Endothelial cell (in vitro differentiated cells): ENCODE results near the gene FAM229B. TPM values are rescaled to one million over a fixed set of nuclear protein-coding genes. Genes with fewer than 3 reads are reported as not detected.

Experiments used
- DNase-seq: peaks from one replicate; pipeline ENCODE4 v3.0.0; 2021; ENCODE audit warnings: low spot score
- H3K27ac Mint-ChIP-seq: one replicate; pipeline ENCODE4 v1.8.0; 2021; ENCODE audit warnings: mixed read lengths, inconsistent platforms; ENCODE audit not compliant: unreplicated experiment
- H3K27me3 Mint-ChIP-seq: one replicate; pipeline ENCODE4 v1.8.0; 2021; ENCODE audit warnings: mild to moderate bottlenecking, moderate library complexity, mixed read lengths, inconsistent platforms; ENCODE audit not compliant: unreplicated experiment
- H3K36me3 Mint-ChIP-seq: one replicate; pipeline ENCODE4 v1.8.0; 2021; ENCODE audit warnings: mild to moderate bottlenecking, low read depth, mixed read lengths, inconsistent platforms; ENCODE audit not compliant: unreplicated experiment
- H3K4me1 Mint-ChIP-seq: one replicate; pipeline ENCODE4 v1.8.0; 2021; ENCODE audit warnings: mild to moderate bottlenecking, mixed read lengths, inconsistent platforms; ENCODE audit not compliant: unreplicated experiment
- H3K4me3 Mint-ChIP-seq: one replicate; pipeline ENCODE4 v1.8.0; 2021; ENCODE audit warnings: mild to moderate bottlenecking, mixed read lengths, inconsistent platforms; ENCODE audit not compliant: unreplicated experiment
- H3K9me3 Mint-ChIP-seq: one replicate; pipeline ENCODE4 v1.8.0; 2021; ENCODE audit warnings: mixed read lengths, inconsistent platforms; ENCODE audit not compliant: unreplicated experiment
- total RNA-seq: library from RNA; stranded (reverse); fragmentation: NEBNext Ultra II Directional; extraction: Animal tissue kit (Norgen Biotek cat#: 25700); gene quantifications from one replicate; pipeline ENCODE4 v1.2.1, GENCODE V29; 2021; ENCODE audit not compliant: unreplicated experiment
- TF ChIP-seq, protein P1 (sequence below): fragments of 200-600 bp; sonication (generic); IDR thresholded peaks from one replicate; pipeline ENCODE4 v1.5.0; 2021; ENCODE audit warnings: antibody characterized with exemption; ENCODE audit not compliant: unreplicated experiment

The FAM229B gene
- total RNA-seq, 1 donor from 2014 or later: 20.9 TPM

DNA sequence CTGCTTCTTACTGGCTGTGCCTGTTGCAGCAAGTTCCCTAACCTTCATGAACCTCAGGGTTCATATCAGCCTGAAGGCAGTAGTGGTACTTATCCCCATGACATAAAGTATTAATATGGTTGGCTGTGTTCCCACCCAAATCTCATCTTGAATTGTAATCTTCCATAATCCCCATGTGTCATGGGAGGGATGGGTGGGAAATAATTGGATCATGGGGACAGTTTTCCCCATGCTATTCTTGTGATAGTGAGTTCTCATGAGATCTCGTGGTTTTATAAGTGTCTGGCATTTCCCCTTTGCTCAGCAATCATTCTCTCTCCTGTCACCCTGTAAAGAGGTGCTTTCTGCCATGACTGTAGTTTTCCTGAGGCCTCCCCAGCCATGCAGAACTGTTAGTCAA lies 61.8 kb downstream of the FAM229B start:
- DNase-seq: no peak
- Mint-ChIP-seq H3K4me1 (no peaks in the 10 kb centered on the region), H3K36me3 (no peaks in the 10 kb centered on the region), H3K9me3 (no peaks in the 10 kb centered on the region), H3K4me3 (no peak overlapping the region), H3K27me3 (no peaks in the 10 kb centered on the region), H3K27ac (no peak overlapping the region)
- TF ChIP-seq, protein P1, sequence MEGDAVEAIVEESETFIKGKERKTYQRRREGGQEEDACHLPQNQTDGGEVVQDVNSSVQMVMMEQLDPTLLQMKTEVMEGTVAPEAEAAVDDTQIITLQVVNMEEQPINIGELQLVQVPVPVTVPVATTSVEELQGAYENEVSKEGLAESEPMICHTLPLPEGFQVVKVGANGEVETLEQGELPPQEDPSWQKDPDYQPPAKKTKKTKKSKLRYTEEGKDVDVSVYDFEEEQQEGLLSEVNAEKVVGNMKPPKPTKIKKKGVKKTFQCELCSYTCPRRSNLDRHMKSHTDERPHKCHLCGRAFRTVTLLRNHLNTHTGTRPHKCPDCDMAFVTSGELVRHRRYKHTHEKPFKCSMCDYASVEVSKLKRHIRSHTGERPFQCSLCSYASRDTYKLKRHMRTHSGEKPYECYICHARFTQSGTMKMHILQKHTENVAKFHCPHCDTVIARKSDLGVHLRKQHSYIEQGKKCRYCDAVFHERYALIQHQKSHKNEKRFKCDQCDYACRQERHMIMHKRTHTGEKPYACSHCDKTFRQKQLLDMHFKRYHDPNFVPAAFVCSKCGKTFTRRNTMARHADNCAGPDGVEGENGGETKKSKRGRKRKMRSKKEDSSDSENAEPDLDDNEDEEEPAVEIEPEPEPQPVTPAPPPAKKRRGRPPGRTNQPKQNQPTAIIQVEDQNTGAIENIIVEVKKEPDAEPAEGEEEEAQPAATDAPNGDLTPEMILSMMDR: no peak

DNA sequence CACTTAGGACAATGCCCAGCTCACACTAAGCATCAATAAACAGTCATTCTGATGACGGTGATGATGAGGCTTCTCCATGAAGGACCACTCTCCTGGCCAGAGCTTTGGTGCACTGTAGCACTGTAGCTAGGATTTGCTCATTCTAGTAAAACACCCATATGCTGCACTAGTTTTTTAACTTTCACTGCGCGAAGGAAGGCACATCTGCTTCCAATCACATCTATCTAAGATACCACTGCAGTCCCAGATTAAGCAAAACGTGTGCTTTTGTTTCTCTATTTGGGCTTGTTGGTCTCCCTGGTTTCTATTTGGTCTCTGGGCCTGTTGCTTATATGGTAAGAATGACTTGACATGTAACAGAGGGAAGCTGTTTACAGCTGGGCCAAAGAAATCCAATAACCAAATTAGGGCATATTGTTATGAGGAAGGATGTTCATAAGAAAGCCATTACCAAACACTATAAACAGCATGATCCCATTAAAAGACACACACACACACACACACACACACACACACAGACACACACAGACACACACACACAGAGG lies 62.4 kb downstream of the FAM229B start:
- no peak overlapping the region for H3K4me3 Mint-ChIP-seq
- no peak overlapping the region for H3K27ac Mint-ChIP-seq
- no peaks in the 10 kb centered on the region for H3K9me3 Mint-ChIP-seq
- no peaks in the 10 kb centered on the region for H3K36me3 Mint-ChIP-seq
- TF ChIP-seq, protein P1: no peak
- no peak for DNase-seq
- no peaks in the 10 kb centered on the region for H3K4me1 Mint-ChIP-seq
- H3K27me3 Mint-ChIP-seq: no peaks in the 10 kb centered on the region

DNA sequence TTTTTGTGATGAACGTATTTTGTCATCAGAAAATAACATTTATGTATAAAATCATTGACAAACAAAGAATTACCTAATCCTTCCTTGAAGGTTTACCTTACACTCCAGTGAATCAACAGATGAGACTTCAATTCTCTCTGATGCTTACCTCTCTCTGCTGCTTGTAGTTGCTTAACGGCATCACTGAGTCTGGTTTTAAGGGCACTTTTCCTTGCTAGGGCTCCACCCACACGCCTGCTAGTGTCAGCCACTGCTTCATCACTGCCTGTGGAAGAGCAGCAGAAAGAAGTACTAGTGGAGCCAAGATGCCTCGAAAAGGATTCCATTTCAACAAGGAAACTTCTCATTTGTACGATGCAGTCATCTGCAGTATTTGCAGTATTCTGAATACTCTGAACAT lies 63.0 kb downstream of the FAM229B start:
- H3K27ac Mint-ChIP-seq: no peak overlapping the region
- DNase-seq: no peak
- TF ChIP-seq, protein P1: no peak
- no peak overlapping the region for H3K4me3 Mint-ChIP-seq
- no peaks in the 10 kb centered on the region for H3K9me3 Mint-ChIP-seq
- no peaks in the 10 kb centered on the region for H3K27me3 Mint-ChIP-seq
- H3K36me3 Mint-ChIP-seq: no peaks in the 10 kb centered on the region
- H3K4me1 Mint-ChIP-seq: peaks cover under 1% of the 10 kb centered on the region

Other genes starting within 250 kb of the FAM229B start
- gene FYN, start 214.1 kb upstream of the FAM229B start, total RNA-seq: 474 TPM
- gene CCN6, start 33.5 kb upstream of the FAM229B start, total RNA-seq: not detected
- gene TUBE1, start 109 bp upstream of the FAM229B start, total RNA-seq: 13.7 TPM
- gene LAMA4, start 167.0 kb downstream of the FAM229B start, total RNA-seq: 23.9 TPM